GM23338 (cell line): ENCODE results near the gene MAD2L1BP. TPM values are rescaled to one million over a fixed set of nuclear protein-coding genes. Genes with fewer than 3 reads are reported as not detected.

ENCODE experiments used
- ATAC-seq: fragments of 200-7000 bp; cut with Tn5 transposase; 3 replicates; pipeline ENCODE4 v1.9.1; 2020
- DNase-seq: peaks from one replicate; pipeline ENCODE4 v3.0.0-alpha.2; 2015; ENCODE audit warnings: low spot score
- H2AFZ ChIP-seq: fragments of 200-600 bp; sonication (generic); 2 replicates; pipeline ENCODE4 v1.8.0; 2016; ENCODE audit warnings: antibody characterized with exemption, mild to moderate bottlenecking, moderate library complexity
- H3F3A ChIP-seq: fragments of 200-600 bp; sonication (generic); replicated peaks from 2 replicates; pipeline ENCODE4 v1.8.0; 2017; ENCODE audit warnings: antibody characterized with exemption, mixed run types, low read depth
- H3K27ac ChIP-seq: fragments of 200-600 bp; sonication (generic); 2 replicates; pipeline ENCODE4 v1.6.1; 2016; ENCODE audit warnings: low read depth
- H3K27me3 ChIP-seq: fragments of 200-600 bp; sonication (generic); 2 replicates; pipeline ENCODE4 v1.8.0; 2016; ENCODE audit warnings: mild to moderate bottlenecking, mixed run types, moderate library complexity; ENCODE audit not compliant: insufficient read depth
- H3K36me3 ChIP-seq: fragments of 200-600 bp; sonication (generic); 2 replicates; pipeline ENCODE4 v1.8.0; 2016; ENCODE audit warnings: mild to moderate bottlenecking; ENCODE audit not compliant: insufficient read depth
- H3K4me1 ChIP-seq: fragments of 200-600 bp; sonication (generic); 2 replicates; pipeline ENCODE4 v1.8.0; 2016; ENCODE audit warnings: mild to moderate bottlenecking, moderate library complexity; ENCODE audit not compliant: insufficient read depth
- H3K4me2 ChIP-seq: fragments of 200-600 bp; sonication (generic); 2 replicates; pipeline ENCODE4 v1.7.1; 2017; ENCODE audit warnings: mixed run types
- H3K4me3 ChIP-seq: fragments of 200-600 bp; sonication (generic); 2 replicates; pipeline ENCODE4 v1.6.1; 2016; ENCODE audit warnings: mixed run types
- H3K79me2 ChIP-seq: fragments of 200-600 bp; sonication (generic); replicated peaks from 2 replicates; pipeline ENCODE4 v1.8.0; 2017; ENCODE audit warnings: mild to moderate bottlenecking; ENCODE audit not compliant: insufficient read depth
- H3K9me2 ChIP-seq: fragments of 200-600 bp; sonication (generic); 2 replicates; pipeline ENCODE4 v1.8.0; 2017; ENCODE audit not compliant: insufficient read depth
- H4K20me1 ChIP-seq: fragments of 200-600 bp; sonication (generic); replicated peaks from 2 replicates; pipeline ENCODE4 v1.8.0; 2017; ENCODE audit warnings: mild to moderate bottlenecking; ENCODE audit not compliant: insufficient read depth
- H3K27ac Mint-ChIP-seq: 2 replicates; pipeline ENCODE4 v1.8.0; 2020; ENCODE audit warnings: inconsistent platforms, mild to moderate bottlenecking, moderate library complexity, mixed read lengths
- H3K27me3 Mint-ChIP-seq: 3 replicates; pipeline ENCODE4 v1.8.0; 2022; ENCODE audit warnings: low read depth, mild to moderate bottlenecking, moderate library complexity, mixed read lengths, inconsistent platforms; ENCODE audit not compliant: insufficient read depth, poor library complexity
- H3K36me3 Mint-ChIP-seq: 3 replicates; pipeline ENCODE4 v1.8.0; 2021; ENCODE audit warnings: low read depth, mild to moderate bottlenecking, inconsistent platforms, moderate library complexity, mixed read lengths
- H3K4me1 Mint-ChIP-seq: 3 replicates; pipeline ENCODE4 v1.8.0; 2020; ENCODE audit warnings: mild to moderate bottlenecking, inconsistent platforms, mixed read lengths
- H3K4me3 Mint-ChIP-seq: 3 replicates; pipeline ENCODE4 v1.8.0; 2021; ENCODE audit warnings: moderate library complexity, mild to moderate bottlenecking, inconsistent platforms, mixed read lengths
- H3K9me3 Mint-ChIP-seq: 3 replicates; pipeline ENCODE4 v1.8.0; 2020; ENCODE audit warnings: moderate library complexity, mild to moderate bottlenecking, inconsistent platforms, mixed read lengths
- CREB1 ChIP-seq: fragments of 250-450 bp; sonication (Bioruptor Pico); IDR thresholded peaks from 2 replicates; pipeline ENCODE4 v1.5.0; 2020; ENCODE audit warnings: low read depth, mild to moderate bottlenecking, moderate library complexity
- CTCF ChIP-seq, 2 experiments: fragments of 200-600 bp in 1 of 2; sonication (generic) in 1 of 2; conservative IDR thresholded peaks; 2 replicates each; pipeline versions ENCODE4 v1.5.1 to v1.6.1; 2016 to 2017; ENCODE audit warnings: antibody characterized with exemption in 2 of 2, low read depth in 2 of 2, mild to moderate bottlenecking in 2 of 2, moderate library complexity in 1 of 2
- EZH2 ChIP-seq: fragments of 200-600 bp; sonication (generic); IDR thresholded peaks from one replicate; pipeline ENCODE4 v1.8.0; 2017; ENCODE audit warnings: antibody characterized with exemption, mild to moderate bottlenecking, low read depth; ENCODE audit not compliant: unreplicated experiment
- EZH2phosphoT487 ChIP-seq: fragments of 200-600 bp; sonication (generic); IDR thresholded peaks from one replicate; pipeline ENCODE4 v1.8.1; 2018; ENCODE audit warnings: antibody characterized with exemption; ENCODE audit not compliant: unreplicated experiment
- JUNB ChIP-seq: IDR thresholded peaks from one replicate; pipeline ENCODE4 v1.6.1; 2016; ENCODE audit warnings: antibody characterized with exemption; ENCODE audit not compliant: unreplicated experiment
- NANOG ChIP-seq: IDR thresholded peaks from 2 replicates; pipeline ENCODE4 v1.6.1; 2016; ENCODE audit warnings: antibody characterized with exemption, borderline replicate concordance
- POLR2AphosphoS5 ChIP-seq: IDR thresholded peaks from 2 replicates; pipeline ENCODE4 v1.6.1; 2016; ENCODE audit warnings: antibody characterized with exemption, low read depth
- REST ChIP-seq: IDR thresholded peaks from one replicate; pipeline ENCODE4 v1.6.1; 2018; ENCODE audit warnings: antibody characterized with exemption; ENCODE audit not compliant: unreplicated experiment
- STAT1 ChIP-seq: IDR thresholded peaks from one replicate; pipeline ENCODE4 v1.6.1; 2016; ENCODE audit warnings: antibody characterized with exemption; ENCODE audit not compliant: unreplicated experiment
- ZNF114 ChIP-seq: fragments of 250-450 bp; sonication (Bioruptor Pico); IDR thresholded peaks from 2 replicates; pipeline ENCODE4 v1.5.0; 2020; ENCODE audit warnings: mild to moderate bottlenecking, moderate library complexity
- ZNF331 ChIP-seq: fragments of 250-450 bp; sonication (Bioruptor Pico); IDR thresholded peaks from 2 replicates; pipeline ENCODE4 v1.5.0; 2020; ENCODE audit warnings: low read depth, mild to moderate bottlenecking, moderate library complexity
- polyA plus RNA-seq: library from polyadenylated mRNA; unstranded; fragments of >200 nt; fragmentation: Nextera tagmentation; extraction: Ambion mirVana; gene quantifications from 2 replicates; pipeline ENCODE4 v1.2.1, GENCODE V29; 2016
- total RNA-seq: library from RNA; depleted of rRNA; stranded (reverse); fragments of >200 nt; shearing (Covaris generic); gene quantifications from 2 replicates; pipeline ENCODE4 v1.2.3, GENCODE V29; 2014
- TF ChIP-seq, protein P1 (sequence below): fragments of 250-450 bp; sonication (Bioruptor Pico); IDR thresholded peaks from 2 replicates; pipeline ENCODE4 v1.5.0; 2020; ENCODE audit warnings: mild to moderate bottlenecking, moderate library complexity
- TF ChIP-seq, protein P2 (sequence below): IDR thresholded peaks from 2 replicates; pipeline ENCODE4 v1.6.1; 2016; ENCODE audit warnings: antibody characterized with exemption

The MAD2L1BP gene
- total and polyA plus RNA-seq, 2 experiments from 2014 or later = 26.6 to 51.7 TPM

DNA sequence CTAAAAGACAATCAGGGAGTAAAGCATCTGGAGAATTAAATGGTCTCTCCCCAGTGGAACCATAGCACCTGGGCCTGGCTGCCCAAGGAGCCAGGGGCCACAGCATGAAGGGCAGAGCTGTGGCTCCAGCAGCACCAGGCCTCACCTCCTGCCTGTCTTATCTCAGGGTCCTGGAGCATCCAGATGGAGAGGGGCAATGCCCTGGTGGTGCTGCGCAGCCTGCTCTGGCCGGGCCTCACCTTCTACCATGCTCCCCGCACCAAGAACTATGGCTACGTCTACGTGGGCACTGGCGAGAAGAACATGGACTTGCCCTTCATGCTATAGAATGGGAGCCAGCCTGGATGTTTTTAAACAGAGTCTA, 35.0 kb downstream of the MAD2L1BP start:
- peaks cover 28% of the 10 kb centered on the region for H3K27me3 Mint-ChIP-seq
- H3K4me2 ChIP-seq = no peak overlapping the region
- TF ChIP-seq CREB1 (CRISPR knock-in tag) (no peak), REST (no peak), EZH2 (no peak), EZH2phosphoT487 (no peak), JUNB (no peak), CTCF (conservative IDR thresholded peaks at IDR 0.05; ENCODE audit: low read depth in 2 of 2) (no peak), POLR2AphosphoS5 (no peak), NANOG (no peak), ZNF114 (CRISPR knock-in tag) (no peak), ZNF331 (no peak), STAT1 (no peak)
- TF ChIP-seq, protein P1, sequence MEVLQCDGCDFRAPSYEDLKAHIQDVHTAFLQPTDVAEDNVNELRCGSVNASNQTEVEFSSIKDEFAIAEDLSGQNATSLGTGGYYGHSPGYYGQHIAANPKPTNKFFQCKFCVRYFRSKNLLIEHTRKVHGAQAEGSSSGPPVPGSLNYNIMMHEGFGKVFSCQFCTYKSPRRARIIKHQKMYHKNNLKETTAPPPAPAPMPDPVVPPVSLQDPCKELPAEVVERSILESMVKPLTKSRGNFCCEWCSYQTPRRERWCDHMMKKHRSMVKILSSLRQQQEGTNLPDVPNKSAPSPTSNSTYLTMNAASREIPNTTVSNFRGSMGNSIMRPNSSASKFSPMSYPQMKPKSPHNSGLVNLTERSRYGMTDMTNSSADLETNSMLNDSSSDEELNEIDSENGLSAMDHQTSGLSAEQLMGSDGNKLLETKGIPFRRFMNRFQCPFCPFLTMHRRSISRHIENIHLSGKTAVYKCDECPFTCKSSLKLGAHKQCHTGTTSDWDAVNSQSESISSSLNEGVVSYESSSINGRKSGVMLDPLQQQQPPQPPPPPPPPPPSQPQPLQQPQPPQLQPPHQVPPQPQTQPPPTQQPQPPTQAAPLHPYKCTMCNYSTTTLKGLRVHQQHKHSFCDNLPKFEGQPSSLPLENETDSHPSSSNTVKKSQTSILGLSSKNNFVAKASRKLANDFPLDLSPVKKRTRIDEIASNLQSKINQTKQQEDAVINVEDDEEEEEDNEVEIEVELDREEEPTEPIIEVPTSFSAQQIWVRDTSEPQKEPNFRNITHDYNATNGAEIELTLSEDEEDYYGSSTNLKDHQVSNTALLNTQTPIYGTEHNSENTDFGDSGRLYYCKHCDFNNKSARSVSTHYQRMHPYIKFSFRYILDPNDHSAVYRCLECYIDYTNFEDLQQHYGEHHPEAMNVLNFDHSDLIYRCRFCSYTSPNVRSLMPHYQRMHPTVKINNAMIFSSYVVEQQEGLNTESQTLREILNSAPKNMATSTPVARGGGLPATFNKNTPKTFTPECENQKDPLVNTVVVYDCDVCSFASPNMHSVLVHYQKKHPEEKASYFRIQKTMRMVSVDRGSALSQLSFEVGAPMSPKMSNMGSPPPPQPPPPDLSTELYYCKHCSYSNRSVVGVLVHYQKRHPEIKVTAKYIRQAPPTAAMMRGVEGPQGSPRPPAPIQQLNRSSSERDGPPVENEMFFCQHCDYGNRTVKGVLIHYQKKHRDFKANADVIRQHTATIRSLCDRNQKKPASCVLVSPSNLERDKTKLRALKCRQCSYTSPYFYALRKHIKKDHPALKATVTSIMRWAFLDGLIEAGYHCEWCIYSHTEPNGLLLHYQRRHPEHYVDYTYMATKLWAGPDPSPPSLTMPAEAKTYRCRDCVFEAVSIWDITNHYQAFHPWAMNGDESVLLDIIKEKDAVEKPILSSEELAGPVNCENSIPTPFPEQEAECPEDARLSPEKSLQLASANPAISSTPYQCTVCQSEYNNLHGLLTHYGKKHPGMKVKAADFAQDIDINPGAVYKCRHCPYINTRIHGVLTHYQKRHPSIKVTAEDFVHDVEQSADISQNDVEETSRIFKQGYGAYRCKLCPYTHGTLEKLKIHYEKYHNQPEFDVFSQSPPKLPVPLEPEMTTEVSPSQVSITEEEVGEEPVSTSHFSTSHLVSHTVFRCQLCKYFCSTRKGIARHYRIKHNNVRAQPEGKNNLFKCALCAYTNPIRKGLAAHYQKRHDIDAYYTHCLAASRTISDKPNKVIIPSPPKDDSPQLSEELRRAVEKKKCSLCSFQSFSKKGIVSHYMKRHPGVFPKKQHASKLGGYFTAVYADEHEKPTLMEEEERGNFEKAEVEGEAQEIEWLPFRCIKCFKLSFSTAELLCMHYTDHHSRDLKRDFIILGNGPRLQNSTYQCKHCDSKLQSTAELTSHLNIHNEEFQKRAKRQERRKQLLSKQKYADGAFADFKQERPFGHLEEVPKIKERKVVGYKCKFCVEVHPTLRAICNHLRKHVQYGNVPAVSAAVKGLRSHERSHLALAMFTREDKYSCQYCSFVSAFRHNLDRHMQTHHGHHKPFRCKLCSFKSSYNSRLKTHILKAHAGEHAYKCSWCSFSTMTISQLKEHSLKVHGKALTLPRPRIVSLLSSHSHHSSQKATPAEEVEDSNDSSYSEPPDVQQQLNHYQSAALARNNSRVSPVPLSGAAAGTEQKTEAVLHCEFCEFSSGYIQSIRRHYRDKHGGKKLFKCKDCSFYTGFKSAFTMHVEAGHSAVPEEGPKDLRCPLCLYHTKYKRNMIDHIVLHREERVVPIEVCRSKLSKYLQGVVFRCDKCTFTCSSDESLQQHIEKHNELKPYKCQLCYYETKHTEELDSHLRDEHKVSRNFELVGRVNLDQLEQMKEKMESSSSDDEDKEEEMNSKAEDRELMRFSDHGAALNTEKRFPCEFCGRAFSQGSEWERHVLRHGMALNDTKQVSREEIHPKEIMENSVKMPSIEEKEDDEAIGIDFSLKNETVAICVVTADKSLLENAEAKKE (CRISPR knock-in tag) = no peak
- TF ChIP-seq, protein P2, sequence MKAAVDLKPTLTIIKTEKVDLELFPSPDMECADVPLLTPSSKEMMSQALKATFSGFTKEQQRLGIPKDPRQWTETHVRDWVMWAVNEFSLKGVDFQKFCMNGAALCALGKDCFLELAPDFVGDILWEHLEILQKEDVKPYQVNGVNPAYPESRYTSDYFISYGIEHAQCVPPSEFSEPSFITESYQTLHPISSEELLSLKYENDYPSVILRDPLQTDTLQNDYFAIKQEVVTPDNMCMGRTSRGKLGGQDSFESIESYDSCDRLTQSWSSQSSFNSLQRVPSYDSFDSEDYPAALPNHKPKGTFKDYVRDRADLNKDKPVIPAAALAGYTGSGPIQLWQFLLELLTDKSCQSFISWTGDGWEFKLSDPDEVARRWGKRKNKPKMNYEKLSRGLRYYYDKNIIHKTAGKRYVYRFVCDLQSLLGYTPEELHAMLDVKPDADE = no peak
- ATAC-seq (no peak), DNase-seq (no peak)
- peaks cover 27% of the 10 kb centered on the region for H3K4me1 ChIP-seq
- H3K79me2 ChIP-seq = no peaks in the 10 kb centered on the region
- no peaks in the 10 kb centered on the region for H3K9me2 ChIP-seq
- peaks cover 22% of the 10 kb centered on the region; the same call in 1 of the 2 replicates for H3F3A ChIP-seq
- H2AFZ ChIP-seq = no peak overlapping the region
- H3K27me3 ChIP-seq = no peaks in the 10 kb centered on the region
- peaks cover 43% of the 10 kb centered on the region for H3K36me3 Mint-ChIP-seq
- H4K20me1 ChIP-seq = no peaks in the 10 kb centered on the region; the same call in 1 of the 2 replicates
- H3K4me3 ChIP-seq = no peak overlapping the region
- 0 out of 2 replicates have a peak overlapping the region, but pooled peaks have one; percentile 26 for H3K27ac ChIP-seq
- no peak overlapping the region for H3K4me3 Mint-ChIP-seq
- peak overlapping the region; percentile 40 for H3K27ac Mint-ChIP-seq
- H3K9me3 Mint-ChIP-seq = no peaks in the 10 kb centered on the region
- peaks cover 31% of the 10 kb centered on the region for H3K4me1 Mint-ChIP-seq
- no peaks in the 10 kb centered on the region; the same call in 1 of the 2 replicates for H3K36me3 ChIP-seq
